Embryonic facial prominence (tissue), 1 donor: ENCODE data around the gene PHF2.

Source experiments
- DNase-seq: peaks from one replicate; pipeline ENCODE4 v3.0.0-alpha.2; 2016; ENCODE audit errors: extremely low spot score

Gene PHF2

DNA sequence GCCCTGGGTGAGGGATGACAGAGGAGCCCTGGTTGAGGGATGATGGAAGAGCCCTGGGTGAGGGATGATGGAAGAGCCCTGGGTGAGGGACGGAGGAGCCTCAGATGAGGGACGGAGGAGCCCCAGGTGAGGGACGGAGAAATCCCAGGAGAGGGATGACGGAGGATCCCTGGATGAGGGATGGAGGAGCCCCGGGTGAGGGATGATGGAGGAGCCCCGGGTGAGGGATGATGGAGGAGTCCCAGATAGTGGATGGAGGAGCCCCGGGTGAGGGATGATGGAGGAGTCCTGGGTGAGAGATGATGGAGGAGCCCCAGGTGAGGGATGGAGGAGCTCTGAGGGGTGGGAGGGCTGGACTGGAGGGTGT lies 10.9 kb downstream of the PHF2 start:
- DNase-seq, result no peak

DNA sequence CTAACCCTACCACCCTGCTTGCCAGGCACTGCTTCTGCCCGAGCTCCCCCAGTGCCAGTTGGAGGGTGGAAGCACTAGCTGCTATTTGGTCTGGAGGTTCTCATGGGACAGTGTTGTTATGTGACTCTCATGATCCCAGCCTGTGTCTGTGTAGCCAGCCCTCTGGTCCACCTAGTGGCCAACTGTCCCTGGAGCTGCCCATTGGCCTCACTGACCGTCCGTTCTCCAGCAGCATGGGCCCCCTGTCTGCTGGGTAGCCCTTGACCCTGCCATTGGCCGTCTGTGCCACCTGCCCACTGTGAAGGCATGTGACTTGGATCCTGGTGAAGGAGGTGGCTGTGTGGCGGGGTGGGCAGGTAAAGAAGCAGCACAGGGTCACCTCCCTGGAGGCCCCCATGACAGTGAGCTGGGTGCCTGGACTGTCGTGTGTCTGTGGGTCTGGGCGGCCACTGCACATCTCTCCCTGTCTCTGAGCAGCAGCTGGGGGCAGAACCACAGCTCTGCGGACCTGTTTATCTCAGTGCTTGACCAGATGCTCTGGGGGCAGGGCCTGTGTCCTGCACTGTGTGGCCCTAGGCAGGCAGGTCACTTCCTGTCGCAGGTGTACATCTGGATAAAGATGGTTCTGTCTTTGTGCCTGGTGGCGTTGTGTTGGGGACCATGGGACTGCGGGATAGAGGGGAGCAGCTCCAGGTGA lies 11.4 kb downstream of the PHF2 start:
- no peak for DNase-seq

- DNase-seq, result no peak
Measured at GRCh38 chr9:93588641-93589609, 12.5 kb downstream of the PHF2 start.

DNA sequence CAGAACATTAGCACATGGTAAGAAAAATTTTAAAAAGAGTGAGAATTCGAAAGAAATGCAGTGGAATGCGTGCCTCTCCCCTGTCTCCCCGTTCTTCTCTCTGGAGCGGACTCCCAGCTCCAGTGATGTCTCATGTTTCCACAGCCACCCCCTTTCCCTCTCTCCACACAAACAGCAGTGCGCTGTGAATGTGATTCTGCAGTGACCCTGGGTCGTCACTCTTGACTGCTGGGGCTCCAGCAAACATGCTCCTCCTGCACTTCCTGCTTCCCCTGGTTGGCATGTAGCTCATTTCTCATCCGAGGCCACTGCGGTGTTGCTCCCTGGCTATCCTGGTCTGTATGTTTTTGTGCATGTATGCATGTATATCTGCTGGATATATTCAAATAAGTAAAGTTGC lies 13.3 kb downstream of the PHF2 start:
- DNase-seq, result no peak

DNA sequence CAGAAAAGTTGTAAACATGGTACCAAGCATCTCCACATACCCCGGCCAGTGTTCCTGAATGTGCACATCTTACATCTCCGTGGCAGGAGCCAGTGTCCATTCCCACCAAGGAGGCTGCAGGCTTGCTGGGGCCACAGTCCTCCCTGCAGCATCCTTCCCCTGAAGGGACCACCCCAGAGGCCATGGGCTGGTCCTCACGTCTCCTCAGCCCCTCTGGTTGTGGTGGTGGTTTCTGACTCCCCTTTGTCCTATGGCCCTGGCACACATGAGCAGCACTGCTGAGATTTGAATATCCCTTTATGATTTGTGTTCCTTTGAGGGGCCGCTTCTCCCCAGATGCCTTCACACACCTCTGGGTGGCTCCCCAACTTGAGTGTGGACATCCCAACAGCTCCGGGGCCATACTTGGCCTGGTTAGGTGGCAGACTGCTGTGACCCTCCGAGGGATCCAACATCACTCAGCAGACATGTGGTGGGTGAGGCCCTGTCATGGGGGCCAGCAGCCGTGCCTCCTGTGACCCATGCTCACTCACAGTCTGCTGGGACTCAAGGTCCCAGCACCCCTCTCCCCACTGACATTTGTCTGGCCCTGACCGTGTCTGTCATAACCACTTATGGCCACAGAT lies 14.3 kb downstream of the PHF2 start:
- no peak for DNase-seq

DNA sequence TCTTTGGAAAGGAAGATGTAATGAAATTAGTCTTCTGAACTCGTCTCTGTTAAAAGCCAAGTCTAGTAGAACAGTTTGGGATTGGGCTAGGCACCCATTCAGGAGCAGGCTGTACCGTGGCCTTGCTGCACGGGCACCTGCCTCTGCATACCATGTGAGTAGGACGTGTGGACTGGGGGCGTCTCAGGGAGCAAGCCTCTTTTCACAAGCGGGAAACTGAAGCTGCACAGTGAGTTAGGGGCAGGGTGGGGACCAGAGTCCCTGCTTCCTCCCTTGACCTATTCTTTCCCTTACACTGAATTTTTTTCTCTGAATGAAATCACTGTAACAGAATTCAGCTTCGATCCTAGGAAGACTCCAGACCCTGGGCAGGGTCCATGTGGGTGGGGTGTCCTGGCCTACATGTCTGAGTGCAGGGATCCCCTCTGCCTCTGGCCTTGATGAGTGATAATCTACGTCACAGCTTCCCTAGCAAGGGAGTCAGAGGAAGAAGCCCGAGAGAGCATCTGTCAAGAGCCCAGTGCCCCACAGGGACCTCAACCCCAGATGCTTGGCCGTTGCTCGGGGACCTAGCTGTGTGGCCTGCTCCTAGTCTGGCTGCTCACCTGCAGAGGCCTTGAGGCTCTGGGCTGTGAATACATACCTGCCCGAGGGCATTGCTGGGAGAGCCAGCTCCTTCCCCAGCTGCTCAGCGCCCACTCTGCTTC lies 15.1 kb downstream of the PHF2 start:
- DNase-seq, result no peak

DNA sequence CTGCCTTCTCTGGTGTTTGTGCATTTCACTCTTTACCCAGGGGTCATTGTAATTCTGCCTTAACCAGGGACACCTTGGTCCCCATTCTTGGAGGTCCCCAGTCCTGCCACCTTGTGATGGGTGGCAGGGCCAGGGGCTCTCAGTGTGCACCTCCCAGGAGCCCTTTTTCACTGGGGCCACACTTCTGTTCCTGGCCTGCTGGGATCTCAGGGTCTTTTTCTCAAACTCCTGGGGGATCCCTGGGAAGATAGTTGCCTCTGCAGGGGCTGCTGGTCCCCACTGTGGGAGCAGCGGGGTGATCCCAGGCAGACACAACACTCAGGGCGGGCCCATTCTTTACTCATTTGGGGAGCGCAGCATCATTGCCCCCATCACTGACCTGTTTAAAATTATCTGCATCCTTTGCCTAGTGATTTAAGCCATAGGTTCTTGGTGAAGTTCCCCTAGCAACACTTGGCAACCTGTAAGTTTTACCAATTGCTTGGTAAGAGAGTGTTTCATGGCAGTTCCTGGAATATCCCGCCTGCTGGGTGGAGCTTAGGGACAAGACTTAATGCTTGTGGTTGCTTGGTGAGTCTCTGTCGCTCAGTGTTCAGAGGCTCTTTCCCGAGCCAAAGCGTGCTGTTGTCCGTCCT lies 15.7 kb downstream of the PHF2 start:
- DNase-seq, result no peak

DNA sequence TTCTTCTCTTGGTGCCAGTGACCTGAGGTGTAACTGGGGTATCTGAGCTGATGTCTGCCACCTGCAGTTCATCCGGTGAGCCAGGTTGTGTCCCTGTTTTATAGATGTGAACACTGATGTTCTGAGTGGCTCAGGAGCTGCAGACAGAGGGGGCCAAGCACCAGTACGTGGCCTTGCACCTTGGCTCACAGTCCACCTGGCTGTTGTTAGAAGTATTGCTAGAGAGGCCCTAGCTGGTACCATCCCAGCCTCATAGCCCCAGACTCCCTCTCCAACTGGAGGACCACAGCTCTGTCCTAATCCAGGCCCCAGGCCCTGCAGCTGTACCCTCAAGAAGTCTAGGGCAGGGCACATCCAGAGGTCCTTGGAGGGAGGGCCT lies 16.2 kb downstream of the PHF2 start:
- DNase-seq, result no peak

GRCh38 chr9:93593144-93593658 lies 16.8 kb downstream of the PHF2 start:
- no peak for DNase-seq

GRCh38 chr9:93594041-93594756 lies 17.8 kb downstream of the PHF2 start:
- no peak for DNase-seq

- DNase-seq, result no peak
Measured at GRCh38 chr9:93595461-93595860, 19.1 kb downstream of the PHF2 start.

DNA sequence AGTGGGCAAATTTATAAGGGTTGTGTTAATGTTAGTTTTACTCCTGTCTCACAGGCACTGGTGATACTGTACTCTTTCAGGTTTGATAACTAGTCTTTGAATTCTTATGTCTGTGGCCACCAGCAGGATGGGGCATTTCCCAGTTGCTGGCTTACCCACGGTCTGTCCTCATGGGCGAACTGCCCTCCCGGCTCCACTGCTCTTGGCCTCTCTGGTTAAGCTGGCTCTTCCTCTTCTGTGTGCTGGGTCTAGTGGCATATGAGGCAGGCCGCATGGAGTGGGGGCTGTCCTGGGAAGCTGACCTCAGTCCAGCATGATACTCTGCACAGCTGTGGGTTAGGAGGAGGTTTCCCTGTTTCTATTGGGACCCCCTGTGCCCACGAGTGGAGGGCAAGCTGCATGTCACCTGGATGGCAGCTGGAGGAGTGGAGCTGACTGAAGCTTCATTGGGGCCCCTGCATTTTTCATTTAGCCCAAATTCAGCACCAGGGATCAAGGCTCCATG lies 19.5 kb downstream of the PHF2 start:
- no peak for DNase-seq

DNA sequence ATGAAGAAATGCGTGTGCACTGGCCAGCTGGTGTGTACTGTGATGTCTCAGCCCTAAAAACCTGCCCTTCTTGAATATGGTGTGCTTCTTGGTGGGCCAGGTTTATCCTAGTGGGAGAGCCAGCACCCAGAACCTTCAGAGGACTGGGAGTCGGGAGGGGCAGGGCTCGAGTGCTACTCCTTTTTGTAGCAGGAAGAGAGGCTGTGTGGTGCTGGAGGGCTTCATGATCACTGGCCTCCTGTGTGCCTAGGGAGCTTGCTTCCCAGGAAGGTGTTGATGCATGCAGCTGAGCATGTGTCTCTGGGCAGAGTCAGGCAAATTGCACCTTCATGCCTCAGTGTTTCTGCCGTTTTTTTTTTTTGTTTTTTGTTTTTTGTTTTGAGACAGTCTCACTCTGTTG lies 20.0 kb downstream of the PHF2 start:
- no peak for DNase-seq

- no peak for DNase-seq
Measured at GRCh38 chr9:93597142-93597706, 20.8 kb downstream of the PHF2 start.

DNA sequence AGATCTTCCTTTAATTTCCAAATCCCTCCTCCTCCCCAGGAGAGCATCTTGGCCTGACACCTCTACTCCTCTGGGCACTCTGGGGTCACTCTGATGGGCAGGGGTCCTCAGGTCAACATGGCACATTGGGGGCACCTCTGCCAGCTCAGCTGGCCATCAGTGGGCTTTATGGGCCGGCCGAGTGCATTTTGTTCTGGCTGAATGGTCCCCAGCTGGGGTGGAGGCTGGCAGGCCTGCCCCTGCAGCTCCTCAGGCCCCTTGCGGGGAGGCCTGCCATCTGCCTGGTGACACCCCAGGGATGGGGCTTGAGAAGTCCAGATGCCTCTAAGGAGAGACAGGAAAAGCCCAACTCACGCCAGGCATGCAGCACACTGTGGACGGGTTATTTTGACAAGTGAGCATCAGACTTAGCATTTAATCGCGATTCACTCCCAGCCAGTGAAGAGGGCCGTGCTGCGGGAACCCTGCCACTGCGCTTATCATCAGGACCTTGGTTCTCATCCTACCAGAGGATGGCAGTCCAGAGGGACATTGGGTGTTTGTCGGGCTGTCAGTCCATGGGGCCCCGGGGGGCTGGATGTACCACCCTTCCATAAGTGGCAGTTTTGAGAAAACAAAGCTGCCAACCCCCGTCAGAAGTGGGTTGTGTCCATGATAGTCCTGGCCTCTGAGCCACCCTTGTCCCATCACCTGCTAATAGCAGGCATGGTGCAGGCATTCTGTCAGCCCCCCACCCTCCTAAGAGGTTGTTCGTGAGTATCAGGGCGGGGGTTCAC lies 21.7 kb downstream of the PHF2 start:
- no peak for DNase-seq

GRCh38 chr9:93598647-93599241 lies 22.4 kb downstream of the PHF2 start:
- DNase-seq, result no peak

DNA sequence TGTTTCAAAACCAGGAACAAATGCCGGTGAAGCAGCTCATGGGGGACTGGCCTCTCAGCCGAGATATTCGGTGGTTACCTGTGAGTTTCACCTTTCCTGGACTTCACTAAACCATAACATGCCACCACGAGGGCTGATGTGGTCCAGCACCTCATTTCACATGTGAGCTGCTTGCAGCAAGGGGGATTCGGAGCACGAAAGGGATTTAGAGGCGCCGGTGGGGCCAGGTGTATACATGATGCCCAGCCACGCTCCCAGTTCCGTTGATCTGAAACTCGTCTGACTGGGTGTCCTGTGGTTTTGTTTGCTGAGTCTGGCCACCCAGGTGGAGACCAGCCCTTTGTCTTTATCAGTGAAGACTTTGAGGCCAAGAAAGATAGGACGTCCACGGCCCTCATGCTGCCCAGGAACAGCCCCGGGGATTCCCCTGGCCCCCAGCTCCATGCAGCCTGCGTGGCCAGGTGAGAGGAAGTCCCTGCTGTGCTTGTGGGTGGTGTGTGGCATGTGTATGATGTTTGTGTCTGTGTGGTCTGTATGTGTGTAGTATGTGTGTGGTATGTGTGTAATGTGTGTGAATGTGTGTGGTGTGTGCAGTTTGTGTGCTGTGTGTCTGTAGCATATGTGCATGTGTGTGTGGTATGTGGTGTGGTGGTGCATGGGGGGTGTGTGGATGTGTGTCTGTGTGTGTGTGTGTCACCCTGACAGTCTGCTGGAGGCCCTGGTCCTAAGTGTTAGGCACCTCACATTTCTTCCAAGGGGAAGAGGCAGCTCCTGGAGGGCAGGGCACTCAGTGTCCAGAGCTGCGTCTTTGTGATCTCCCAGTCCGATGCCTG lies 23.4 kb downstream of the PHF2 start:
- DNase-seq, result no peak

DNA sequence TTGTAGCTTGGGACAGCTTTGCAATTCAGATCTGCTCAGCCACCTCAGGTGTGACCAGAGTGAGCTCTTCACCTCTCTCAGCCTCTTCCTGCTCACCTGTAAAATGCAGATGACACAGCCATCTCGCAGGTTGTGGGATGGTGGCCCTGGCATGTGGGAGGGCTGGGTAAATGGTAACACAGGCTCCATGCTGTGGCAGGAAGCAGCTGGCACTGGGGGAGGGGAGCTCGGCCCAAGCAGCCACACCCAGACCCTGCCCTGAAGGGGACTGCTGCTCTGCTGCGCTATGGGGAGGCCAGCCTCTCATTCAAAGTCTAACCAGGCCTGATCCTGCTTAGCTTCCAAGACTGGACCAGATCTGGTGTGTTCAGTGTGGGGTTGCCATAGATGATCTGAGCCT lies 24.1 kb downstream of the PHF2 start:
- no peak for DNase-seq
